K562 (cell line): ENCODE results near the gene GATB.

Experiments
- SP1 ChIP-seq: sonication (generic); formaldehyde crosslinking; IDR thresholded peaks from 2 replicates; pipeline ENCODE4 v1.8.1; 2022; ENCODE audit warnings: mild to moderate bottlenecking, missing genetic modification reagents
- U2AF1 ChIP-seq: fragments of 200-400 bp; formaldehyde crosslinking; optimal IDR thresholded peaks from 2 replicates; pipeline ENCODE3; 2017; ENCODE audit warnings: mild to moderate bottlenecking, low read depth, low read length, moderate library complexity
- TF ChIP-seq, protein P1 (sequence below): fragments of 450-650 bp; IDR thresholded peaks from 2 replicates; pipeline ENCODE4 v1.7.0; 2016; ENCODE audit warnings: borderline replicate concordance
- TF ChIP-seq, protein P2 (sequence below): fragments of 450-650 bp; IDR thresholded peaks from 2 replicates; pipeline ENCODE4 v1.6.1; 2018; ENCODE audit warnings: mild to moderate bottlenecking, low read depth; ENCODE audit not compliant: partially characterized antibody
- TF ChIP-seq, protein P3 (sequence below), 3 experiments: IDR thresholded peaks in 2 of 3; conservative IDR thresholded peaks in 1 of 3; 2 replicates each; pipeline ENCODE4 v1.5.1; 2011 to 2012; ENCODE audit warnings: low read length in 3 of 3, mild to moderate bottlenecking in 3 of 3, control low read depth in 2 of 3, improper control_type of control experiment in 1 of 3, inconsistent platforms in 1 of 3, low read depth in 1 of 3, mixed read lengths in 1 of 3, moderate library complexity in 1 of 3; ENCODE audit not compliant: insufficient read depth in 2 of 3

DNA sequence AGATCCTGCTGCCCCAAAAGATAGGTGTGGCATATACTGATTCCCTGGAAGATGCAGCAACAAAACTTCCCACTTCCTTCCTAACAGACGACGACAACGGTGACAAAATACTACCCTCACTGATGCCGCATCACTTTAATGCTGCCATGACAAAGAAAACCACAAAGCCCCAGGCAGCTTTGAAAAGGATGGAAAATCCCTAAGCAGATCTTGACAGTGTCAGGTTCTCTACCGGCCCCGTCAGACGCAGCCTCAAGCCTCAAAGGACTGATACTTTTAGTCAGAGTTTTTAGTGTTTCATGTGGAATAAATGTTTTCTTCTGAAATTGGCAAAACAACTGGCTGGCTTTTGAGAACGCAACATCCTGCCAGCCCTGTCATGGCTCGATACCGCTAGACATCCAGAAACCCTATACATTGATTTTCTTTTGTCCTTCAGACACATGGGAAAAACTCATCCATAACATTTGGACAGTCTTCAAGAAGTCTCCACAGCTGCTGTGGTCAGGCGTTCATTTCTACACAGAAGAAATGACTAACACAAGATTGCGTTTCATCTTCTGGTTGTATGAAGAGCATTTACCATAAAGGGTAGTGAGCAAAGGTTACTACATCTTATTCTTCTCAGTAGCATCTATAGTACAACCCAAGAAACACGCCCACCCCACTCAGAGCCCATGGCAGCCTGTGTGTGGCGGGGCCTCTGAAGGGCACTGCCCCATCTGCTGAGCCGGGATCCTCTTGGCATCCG lies 60.1 kb downstream of the GATB start:
- TF ChIP-seq, protein P1, sequence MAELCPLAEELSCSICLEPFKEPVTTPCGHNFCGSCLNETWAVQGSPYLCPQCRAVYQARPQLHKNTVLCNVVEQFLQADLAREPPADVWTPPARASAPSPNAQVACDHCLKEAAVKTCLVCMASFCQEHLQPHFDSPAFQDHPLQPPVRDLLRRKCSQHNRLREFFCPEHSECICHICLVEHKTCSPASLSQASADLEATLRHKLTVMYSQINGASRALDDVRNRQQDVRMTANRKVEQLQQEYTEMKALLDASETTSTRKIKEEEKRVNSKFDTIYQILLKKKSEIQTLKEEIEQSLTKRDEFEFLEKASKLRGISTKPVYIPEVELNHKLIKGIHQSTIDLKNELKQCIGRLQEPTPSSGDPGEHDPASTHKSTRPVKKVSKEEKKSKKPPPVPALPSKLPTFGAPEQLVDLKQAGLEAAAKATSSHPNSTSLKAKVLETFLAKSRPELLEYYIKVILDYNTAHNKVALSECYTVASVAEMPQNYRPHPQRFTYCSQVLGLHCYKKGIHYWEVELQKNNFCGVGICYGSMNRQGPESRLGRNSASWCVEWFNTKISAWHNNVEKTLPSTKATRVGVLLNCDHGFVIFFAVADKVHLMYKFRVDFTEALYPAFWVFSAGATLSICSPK, result no peak
- TF ChIP-seq, protein P2, sequence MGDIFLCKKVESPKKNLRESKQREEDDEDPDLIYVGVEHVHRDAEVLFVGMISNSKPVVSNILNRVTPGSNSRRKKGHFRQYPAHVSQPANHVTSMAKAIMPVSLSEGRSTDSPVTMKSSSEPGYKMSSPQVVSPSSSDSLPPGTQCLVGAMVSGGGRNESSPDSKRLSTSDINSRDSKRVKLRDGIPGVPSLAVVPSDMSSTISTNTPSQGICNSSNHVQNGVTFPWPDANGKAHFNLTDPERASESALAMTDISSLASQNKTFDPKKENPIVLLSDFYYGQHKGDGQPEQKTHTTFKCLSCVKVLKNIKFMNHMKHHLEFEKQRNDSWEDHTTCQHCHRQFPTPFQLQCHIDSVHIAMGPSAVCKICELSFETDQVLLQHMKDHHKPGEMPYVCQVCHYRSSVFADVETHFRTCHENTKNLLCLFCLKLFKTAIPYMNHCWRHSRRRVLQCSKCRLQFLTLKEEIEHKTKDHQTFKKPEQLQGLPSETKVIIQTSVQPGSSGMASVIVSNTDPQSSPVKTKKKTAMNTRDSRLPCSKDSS, result no peak
- TF ChIP-seq U2AF1 (no peak), SP1 (CRISPR knock-in tag) (no peak)
- TF ChIP-seq, protein P3, sequence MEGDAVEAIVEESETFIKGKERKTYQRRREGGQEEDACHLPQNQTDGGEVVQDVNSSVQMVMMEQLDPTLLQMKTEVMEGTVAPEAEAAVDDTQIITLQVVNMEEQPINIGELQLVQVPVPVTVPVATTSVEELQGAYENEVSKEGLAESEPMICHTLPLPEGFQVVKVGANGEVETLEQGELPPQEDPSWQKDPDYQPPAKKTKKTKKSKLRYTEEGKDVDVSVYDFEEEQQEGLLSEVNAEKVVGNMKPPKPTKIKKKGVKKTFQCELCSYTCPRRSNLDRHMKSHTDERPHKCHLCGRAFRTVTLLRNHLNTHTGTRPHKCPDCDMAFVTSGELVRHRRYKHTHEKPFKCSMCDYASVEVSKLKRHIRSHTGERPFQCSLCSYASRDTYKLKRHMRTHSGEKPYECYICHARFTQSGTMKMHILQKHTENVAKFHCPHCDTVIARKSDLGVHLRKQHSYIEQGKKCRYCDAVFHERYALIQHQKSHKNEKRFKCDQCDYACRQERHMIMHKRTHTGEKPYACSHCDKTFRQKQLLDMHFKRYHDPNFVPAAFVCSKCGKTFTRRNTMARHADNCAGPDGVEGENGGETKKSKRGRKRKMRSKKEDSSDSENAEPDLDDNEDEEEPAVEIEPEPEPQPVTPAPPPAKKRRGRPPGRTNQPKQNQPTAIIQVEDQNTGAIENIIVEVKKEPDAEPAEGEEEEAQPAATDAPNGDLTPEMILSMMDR (IDR thresholded peaks at IDR 0.05 in 2 of 3, conservative IDR thresholded peaks at IDR 0.05 in 1 of 3; ENCODE audit: insufficient read depth in 2 of 3, low read depth in 1 of 3, low read length in 3 of 3), result no peak
